GM12878 (cell line): Measurements from ENCODE around the gene CACNA2D4. TPM values are rescaled to one million over a fixed set of nuclear protein-coding genes. Genes with fewer than 3 reads are reported as not detected.
"Not testable (repeated sequence)": the region's sequence is repeated elsewhere in the genome, so short reads cannot be mapped to it uniquely, and the experiment has no call there.

Source experiments
- ATAC-seq: fragments of 200-7000 bp; cut with Tn5 transposase; 3 replicates; pipeline ENCODE4 v1.9.1; 2020; ENCODE audit warnings: mild to moderate bottlenecking, moderate library complexity
- BruUV-seq: library from RNA; stranded (reverse); fragments of 400-500 nt; replicated peaks from 2 replicates; lab custom pipeline; 2021; lab: Mats Ljungman, UMichigan
- CTCF ChIA-PET: fragments of 300-600 bp; sonication (Branson Sonifier 250); formaldehyde crosslinking; extraction: SDS; loops from one replicate; lab custom pipeline; 2021; ENCODE audit warnings: inconsistent platforms; lab: Yijun Ruan, JAX
- POLR2A ChIA-PET: fragments of 350-600 bp; formaldehyde crosslinking; extraction: SDS; loops from one replicate; lab custom pipeline; 2021; ENCODE audit warnings: inconsistent platforms; lab: Charles Lee
- RAD21 ChIA-PET: fragments of 300-600 bp; sonication (Branson Sonifier 250); formaldehyde crosslinking; loops from one replicate; lab custom pipeline; 2023; ENCODE audit warnings: antibody characterized with exemption; ENCODE audit not compliant: unreplicated experiment; lab: Charles Lee
- SMC1A ChIA-PET: fragments of 300-600 bp; sonication (Branson Sonifier 250); formaldehyde crosslinking; loops from one replicate; lab custom pipeline; 2023; ENCODE audit not compliant: unreplicated experiment, uncharacterized antibody; lab: Charles Lee
- DNase-seq: peaks from one replicate; pipeline ENCODE4 v3.0.0-alpha.2; 2011; ENCODE audit warnings: low read depth, low spot score
- FAIRE-seq: peaks from 3 replicates; lab custom pipeline; 2011; peaks lifted over from hg19 to GRCh38; lab: Jason Lieb, UNC
- H2AFZ ChIP-seq: 2 replicates; pipeline ENCODE4 v1.6.0; 2011; ENCODE audit warnings: low read depth, low read length, control low read depth; ENCODE audit not compliant: control insufficient read depth
- H3K27ac ChIP-seq: 2 replicates; pipeline ENCODE4 v1.5.1; 2011; ENCODE audit warnings: control low read depth; ENCODE audit not compliant: control insufficient read depth, insufficient read depth
- H3K27me3 ChIP-seq, 2 experiments: replicated peaks in 1 of 2; 2 replicates each; pipeline versions ENCODE4 v1.6.0 to v1.6.1; 2011; ENCODE audit warnings: low read length in 1 of 2; ENCODE audit not compliant: control insufficient read depth in 2 of 2, insufficient read depth in 2 of 2
- H3K36me3 ChIP-seq, 2 experiments: 2 replicates each; pipeline ENCODE4 v1.5.1; 2011; ENCODE audit warnings: low read length in 1 of 2; ENCODE audit not compliant: control insufficient read depth in 2 of 2, insufficient read depth in 2 of 2
- H3K4me1 ChIP-seq: 2 replicates; pipeline ENCODE4 v1.6.1; 2011; ENCODE audit warnings: mild to moderate bottlenecking, low read length, moderate library complexity, mixed read lengths; ENCODE audit not compliant: control insufficient read depth, insufficient read depth
- H3K4me2 ChIP-seq: 2 replicates; pipeline ENCODE4 v1.6.0; 2011; ENCODE audit warnings: control low read depth; ENCODE audit not compliant: control insufficient read depth, insufficient read depth
- H3K4me3 ChIP-seq: fragments of 200-600 bp; sonication (generic); 2 replicates; pipeline ENCODE4 v1.5.1; 2016
- H3K79me2 ChIP-seq: 2 replicates; pipeline ENCODE4 v1.6.0; 2011; ENCODE audit warnings: low read length; ENCODE audit not compliant: control insufficient read depth, insufficient read depth
- H3K9ac ChIP-seq: 2 replicates; pipeline ENCODE4 v1.8.0; 2011; ENCODE audit warnings: low read length, control low read depth, mixed read lengths; ENCODE audit not compliant: control insufficient read depth, insufficient read depth
- H3K9me3 ChIP-seq: replicated peaks from 3 replicates; pipeline ENCODE4 v1.5.1; 2011; ENCODE audit warnings: mild to moderate bottlenecking, low read length; ENCODE audit not compliant: control insufficient read depth, insufficient read depth
- H4K20me1 ChIP-seq: 2 replicates; pipeline ENCODE4 v1.6.0; 2011; ENCODE audit not compliant: control insufficient read depth, insufficient read depth
- BMI1 ChIP-seq: fragments of 450-650 bp; IDR thresholded peaks from 2 replicates; pipeline ENCODE4 v1.6.1; 2016; ENCODE audit warnings: mild to moderate bottlenecking, moderate library complexity, borderline replicate concordance
- CREM ChIP-seq: IDR thresholded peaks from 2 replicates; pipeline ENCODE4 v1.6.1; 2014; ENCODE audit warnings: antibody characterized with exemption, low read depth
- PML ChIP-seq: IDR thresholded peaks from 2 replicates; pipeline ENCODE4 v1.6.1; 2012; ENCODE audit warnings: low read length, inconsistent platforms
- WGBS: methylation state at CpG from one replicate; pipeline ENCODE4 v1.1.6; 2016; ENCODE audit warnings: low lambda C conversion rate; ENCODE audit not compliant: insufficient replicate concordance, insufficient coverage; ENCODE audit errors: missing lambda C conversion rate; 5-methylcytosine and 5-hydroxymethylcytosine counted together
- in situ Hi-C: fragments of 300-500 bp; cut with MboI; formaldehyde crosslinking; loops from 9 replicates; pipeline ENCODE4 v1.14.3; 2018; ENCODE audit warnings: mixed read lengths
- intact Hi-C: fragments of 100-400 bp; cut with micrococcal nuclease; formaldehyde crosslinking; loops from one replicate; pipeline ENCODE4 v1.14.2; 2022; ENCODE audit not compliant: unreplicated experiment
- polyA plus RNA-seq, 11 experiments: library from polyadenylated mRNA; depleted of rRNA in 4 of 11; unstranded in 6 of 11; stranded (reverse) in 5 of 11; fragments of >200 nt; fragmentation: Nextera tagmentation in 4 of 11; fragmentation: Illumina TruSeq in 1 of 11; extraction: Ambion mirVana in 4 of 11; extraction: Trizol in 1 of 11; gene quantifications; 1 replicate in 1 of 11; 2 replicates in 10 of 11; pipeline versions ENCODE4 v1.2.1 to v1.2.3, GENCODE V29; 2011 to 2016; ENCODE audit warnings: inconsistent platforms in 2 of 11, missing spikeins in 2 of 11, low read depth in 1 of 11
- total RNA-seq, 4 experiments: library from RNA; depleted of rRNA in 3 of 4; stranded (reverse); fragments of >200 nt in 3 of 4; fragmentation: Illumina TruSeq in 1 of 4; extraction: Trizol in 1 of 4; gene quantifications; 2 replicates each; pipeline versions ENCODE4 v1.2.1 to v1.2.3, GENCODE V29; 2013 to 2021

CACNA2D4 gene
- total and polyA plus RNA-seq, 10 of the 15 experiments (the other 5 are each of a cell fraction or from before 2014, with no cell fraction given): 0.03 to 1.0 (median 0.65) TPM

- Histone ChIP-seq H3K27me3 (no peaks in the 10 kb centered on the region), H4K20me1 (no peaks in the 10 kb centered on the region), H3K4me2 (no peak overlapping the region), H3K36me3 (peaks cover 4 to 6% of the 10 kb centered on the region in 2 experiments), H3K27ac (no peak overlapping the region), H3K9me3 (no peaks in the 10 kb centered on the region), H2AFZ (no peak overlapping the region), H3K4me1 (no peaks in the 10 kb centered on the region), H3K79me2 (no peaks in the 10 kb centered on the region), H3K4me3 (no peak overlapping the region), H3K9ac (no peak overlapping the region)
- RAD21 ChIA-PET: no interaction called here
- in situ Hi-C loops (no loop called here), intact Hi-C loops (no loop called here)
- POLR2A ChIA-PET: no interaction called here
- ATAC-seq: no peak
- SMC1A ChIA-PET: no interaction called here
- CTCF ChIA-PET: interaction anchor here (1.2 kb wide), 1 partner anchor 155 kb away, joined by 5 read pairs; no protein-coding TSS in a partner anchor
- FAIRE-seq: no peak
- BruUV-seq: no TSS peak
- TF ChIP-seq PML (no peak), BMI1 (no peak), CREM (no peak)
- no peak for DNase-seq
- WGBS: 93% methylated on average over 3 of the region's 3 CpGs
Measured at GRCh38 chr12:1946296-1946695, 27.8 kb upstream of the CACNA2D4 start.

- WGBS: 93% methylated on average over 5 of the region's 5 CpGs
- POLR2A ChIA-PET, H3K9ac ChIP-seq, H3K27ac ChIP-seq, BruUV-seq, H2AFZ ChIP-seq, FAIRE-seq, DNase-seq, intact Hi-C loops, H4K20me1 ChIP-seq, H3K4me2 ChIP-seq, H3K27me3 ChIP-seq, H3K4me3 ChIP-seq, RAD21 ChIA-PET, H3K4me1 ChIP-seq, ATAC-seq, H3K36me3 ChIP-seq, in situ Hi-C loops, H3K9me3 ChIP-seq, SMC1A ChIA-PET, H3K79me2 ChIP-seq: not testable (repeated sequence)
- CTCF ChIA-PET: interaction anchor here (0.6 to 1.3 kb wide), 2 partner anchors 89 to 230 kb away, joined by 3 read pairs; no protein-coding TSS in a partner anchor
Measured at GRCh38 chr12:1945502-1945901, 27.1 kb upstream of the CACNA2D4 start.
